GM08714 (cell line): ENCODE results near the gene NTRK1.

ENCODE experiments used
- H3K4me3 ChIP-seq: fragments of 200-500 bp; sonication (Bioruptor generic); 2 replicates; pipeline ENCODE4 v1.5.1; 2014; ENCODE audit warnings: mild to moderate bottlenecking, low read length, inconsistent platforms
- ZNF274 ChIP-seq: IDR thresholded peaks from 2 replicates; pipeline ENCODE4 v1.6.1; 2012; ENCODE audit warnings: mild to moderate bottlenecking, low read depth, low read length

The NTRK1 gene

GRCh38 chr1:156845055-156845952 lies 15.4 kb upstream of the NTRK1 start:
- H3K4me3 ChIP-seq = no peak overlapping the region
- TF ChIP-seq ZNF274 = no peak

GRCh38 chr1:156845953-156846545 lies 14.6 kb upstream of the NTRK1 start:
- no peak overlapping the region for H3K4me3 ChIP-seq
- TF ChIP-seq ZNF274 = no peak

GRCh38 chr1:156846643-156847042 lies 14.0 kb upstream of the NTRK1 start:
- no peak overlapping the region for H3K4me3 ChIP-seq
- no peak for TF ChIP-seq ZNF274

- no peak overlapping the region for H3K4me3 ChIP-seq
Measured at GRCh38 chr1:156847591-156848460, 12.8 kb upstream of the NTRK1 start.

GRCh38 chr1:156848461-156849150 lies 12.1 kb upstream of the NTRK1 start:
- no peak overlapping the region for H3K4me3 ChIP-seq
- TF ChIP-seq ZNF274 = no peak

More at GRCh38 chr1:156847591-156848460, 12.8 kb upstream of the NTRK1 start:
- TF ChIP-seq ZNF274 = no peak

- no peak for TF ChIP-seq ZNF274
- H3K4me3 ChIP-seq = no peak overlapping the region
Measured at GRCh38 chr1:156849151-156849496, 11.5 kb upstream of the NTRK1 start.

GRCh38 chr1:156851779-156852417 lies 8.8 kb upstream of the NTRK1 start:
- no peak for TF ChIP-seq ZNF274
- H3K4me3 ChIP-seq = no peak overlapping the region

GRCh38 chr1:156852418-156852874 lies 8.2 kb upstream of the NTRK1 start:
- no peak for TF ChIP-seq ZNF274

GRCh38 chr1:156853761-156854160 lies 6.9 kb upstream of the NTRK1 start:
- H3K4me3 ChIP-seq = no peak overlapping the region
- no peak for TF ChIP-seq ZNF274

More at GRCh38 chr1:156852418-156852874, 8.2 kb upstream of the NTRK1 start:
- H3K4me3 ChIP-seq = no peak overlapping the region

GRCh38 chr1:156854634-156855033 lies 6.0 kb upstream of the NTRK1 start:
- no peak overlapping the region for H3K4me3 ChIP-seq
- no peak for TF ChIP-seq ZNF274

- H3K4me3 ChIP-seq = no peak overlapping the region
- no peak for TF ChIP-seq ZNF274
Measured at GRCh38 chr1:156856282-156856785, 4.3 kb upstream of the NTRK1 start.

- TF ChIP-seq ZNF274 = no peak
- H3K4me3 ChIP-seq = no peak overlapping the region
Measured at GRCh38 chr1:156857532-156857931, 3.1 kb upstream of the NTRK1 start.

GRCh38 chr1:156858555-156858956 lies 2.1 kb upstream of the NTRK1 start:
- H3K4me3 ChIP-seq = no peak overlapping the region
- TF ChIP-seq ZNF274 = no peak
